H9 (cell line): ENCODE results near the gene FLNC. TPM values are rescaled to one million over a fixed set of nuclear protein-coding genes. Genes with fewer than 3 reads are reported as not detected.

Source experiments
- DNase-seq: peaks from one replicate; pipeline ENCODE4 v3.0.0-alpha.2; 2017
- H2AFZ ChIP-seq: one replicate; pipeline ENCODE4 v1.6.1; 2013; ENCODE audit warnings: mild to moderate bottlenecking, low read length, control low read depth, moderate library complexity
- H2AK5ac ChIP-seq: 2 replicates; pipeline ENCODE4 v1.6.1; 2013; ENCODE audit warnings: low read length, control low read depth, mixed read lengths; ENCODE audit not compliant: insufficient read length
- H2BK120ac ChIP-seq: one replicate; pipeline ENCODE4 v1.6.1; 2013; ENCODE audit warnings: low read depth, mild to moderate bottlenecking, low read length, control low read depth, inconsistent platforms; ENCODE audit not compliant: poor library complexity, severe bottlenecking
- H2BK12ac ChIP-seq: 2 replicates; pipeline ENCODE4 v1.6.1; 2013; ENCODE audit warnings: low read length, control low read depth, mixed read lengths, low read depth; ENCODE audit not compliant: insufficient read length
- H2BK15ac ChIP-seq: 2 replicates; pipeline ENCODE4 v1.6.1; 2013; ENCODE audit warnings: low read depth, low read length, control low read depth
- H2BK20ac ChIP-seq: one replicate; pipeline ENCODE4 v1.6.1; 2013; ENCODE audit warnings: low read depth, mild to moderate bottlenecking, low read length, control low read depth, inconsistent platforms; ENCODE audit not compliant: poor library complexity, severe bottlenecking
- H2BK5ac ChIP-seq: 2 replicates; pipeline ENCODE4 v1.6.1; 2013; ENCODE audit warnings: low read length, control low read depth, mixed read lengths; ENCODE audit not compliant: insufficient read length
- H3K14ac ChIP-seq: 2 replicates; pipeline ENCODE4 v1.6.1; 2013; ENCODE audit warnings: low read length, control low read depth; ENCODE audit not compliant: insufficient read depth
- H3K18ac ChIP-seq: 2 replicates; pipeline ENCODE4 v1.6.1; 2013; ENCODE audit warnings: low read depth, mild to moderate bottlenecking, mixed read lengths, low read length, control low read depth; ENCODE audit not compliant: insufficient read length
- H3K23ac ChIP-seq: 2 replicates; pipeline ENCODE4 v1.6.1; 2013; ENCODE audit warnings: low read length, control low read depth, mixed read lengths, low read depth; ENCODE audit not compliant: insufficient read length
- H3K23me2 ChIP-seq: 2 replicates; pipeline ENCODE4 v1.6.1; 2013; ENCODE audit warnings: low read depth, mild to moderate bottlenecking, mixed read lengths, low read length, control low read depth; ENCODE audit not compliant: insufficient read length, poor library complexity, severe bottlenecking
- H3K27ac ChIP-seq: 2 replicates; pipeline ENCODE4 v1.5.1; 2013; ENCODE audit warnings: low read length, control low read depth, mixed read lengths, low read depth; ENCODE audit not compliant: insufficient read length
- H3K27me3 ChIP-seq: 2 replicates; pipeline ENCODE4 v1.6.1; 2013; ENCODE audit warnings: low read length, control low read depth, inconsistent platforms; ENCODE audit not compliant: insufficient read depth
- H3K4ac ChIP-seq: 2 replicates; pipeline ENCODE4 v1.6.1; 2013; ENCODE audit warnings: low read depth, mild to moderate bottlenecking, control low read depth, inconsistent platforms, low read length, moderate library complexity
- H3K4me1 ChIP-seq: 2 replicates; pipeline ENCODE4 v1.6.1; 2013; ENCODE audit warnings: low read length, control low read depth, inconsistent platforms; ENCODE audit not compliant: insufficient read depth
- H3K4me2 ChIP-seq: 2 replicates; pipeline ENCODE4 v1.6.1; 2013; ENCODE audit warnings: low read length, control low read depth, mixed read lengths; ENCODE audit not compliant: insufficient read length, insufficient read depth
- H3K56ac ChIP-seq: 2 replicates; pipeline ENCODE4 v1.6.1; 2013; ENCODE audit warnings: low read depth, mild to moderate bottlenecking, mixed read lengths, low read length, control low read depth; ENCODE audit not compliant: insufficient read length
- H3K79me1 ChIP-seq: 2 replicates; pipeline ENCODE4 v1.6.1; 2013; ENCODE audit warnings: low read depth, mild to moderate bottlenecking, moderate library complexity, low read length, control low read depth, inconsistent platforms; ENCODE audit not compliant: insufficient read depth, poor library complexity, severe bottlenecking
- H3K79me2 ChIP-seq: 2 replicates; pipeline ENCODE4 v1.6.1; 2013; ENCODE audit warnings: low read length, control low read depth, inconsistent platforms; ENCODE audit not compliant: insufficient read depth
- H3K9ac ChIP-seq: 2 replicates; pipeline ENCODE4 v1.6.1; 2013; ENCODE audit warnings: low read length, control low read depth, mixed read lengths; ENCODE audit not compliant: insufficient read length; ENCODE audit errors: extremely low read depth
- H3K9me3 ChIP-seq: one replicate; pipeline ENCODE4 v1.6.1; 2013; ENCODE audit warnings: low read depth, low read length, inconsistent platforms; ENCODE audit not compliant: control insufficient read depth
- H3T11ph ChIP-seq: one replicate; pipeline ENCODE4 v1.6.1; 2013; ENCODE audit warnings: mild to moderate bottlenecking, low read length, control low read depth, inconsistent platforms
- H4K20me1 ChIP-seq: one replicate; pipeline ENCODE4 v1.6.1; 2013; ENCODE audit not compliant: control insufficient read depth, insufficient read length, insufficient read depth
- H4K5ac ChIP-seq: 2 replicates; pipeline ENCODE4 v1.6.1; 2013; ENCODE audit warnings: low read depth, mild to moderate bottlenecking, mixed read lengths, low read length, control low read depth; ENCODE audit not compliant: insufficient read length
- H4K8ac ChIP-seq: replicated peaks from 2 replicates; pipeline ENCODE4 v1.6.1; 2013; ENCODE audit warnings: low read length, control low read depth, mixed read lengths, low read depth; ENCODE audit not compliant: insufficient read length
- H4K91ac ChIP-seq: 2 replicates; pipeline ENCODE4 v1.6.1; 2013; ENCODE audit warnings: low read depth, mild to moderate bottlenecking, moderate library complexity, mixed read lengths, low read length, control low read depth; ENCODE audit not compliant: insufficient read length
- H3K27ac Mint-ChIP-seq, 3 experiments: 2 replicates in 2 of 3; 3 replicates in 1 of 3; pipeline ENCODE4 v1.8.0; 2020 to 2021; ENCODE audit warnings: mixed read lengths in 3 of 3, mild to moderate bottlenecking in 1 of 3, moderate library complexity in 1 of 3
- H3K27me3 Mint-ChIP-seq: 2 replicates; pipeline ENCODE4 v1.8.0; 2021; ENCODE audit warnings: low read depth, mild to moderate bottlenecking, moderate library complexity, mixed read lengths
- H3K36me3 Mint-ChIP-seq, 3 experiments: 2 replicates in 2 of 3; 3 replicates in 1 of 3; pipeline ENCODE4 v1.8.0; 2020 to 2021; ENCODE audit warnings: low read depth in 3 of 3, mixed read lengths in 3 of 3; ENCODE audit not compliant: insufficient read depth in 1 of 3
- H3K4me1 Mint-ChIP-seq, 2 experiments: 2 replicates each; pipeline ENCODE4 v1.8.0; 2020; ENCODE audit warnings: mixed read lengths in 2 of 2
- H3K4me3 Mint-ChIP-seq, 2 experiments: 2 replicates in 1 of 2; 3 replicates in 1 of 2; pipeline ENCODE4 v1.8.0; 2020 to 2021; ENCODE audit warnings: mild to moderate bottlenecking in 2 of 2, mixed read lengths in 2 of 2, moderate library complexity in 1 of 2
- H3K9me3 Mint-ChIP-seq, 2 experiments: 2 replicates in 1 of 2; 3 replicates in 1 of 2; pipeline ENCODE4 v1.8.0; 2020; ENCODE audit warnings: mild to moderate bottlenecking in 2 of 2, mixed read lengths in 2 of 2, moderate library complexity in 1 of 2
- WGBS: extraction: QIAGEN DNeasy Blood & Tissue Kit; methylation state at CpG from one replicate; pipeline ENCODE4 v1.1.7; 2013; ENCODE audit warnings: missing lambda C conversion rate, low lambda C conversion rate, mixed read lengths; ENCODE audit not compliant: insufficient read length; ENCODE audit errors: extremely low coverage; 5-methylcytosine and 5-hydroxymethylcytosine counted together
- total RNA-seq: library from RNA; stranded (reverse); gene quantifications from 2 replicates; pipeline ENCODE4 v1.2.1, GENCODE V29; 2021
- TF ChIP-seq, protein P1 (sequence below): fragments of 200-600 bp; sonication (generic); conservative IDR thresholded peaks from 3 replicates; pipeline ENCODE4 v1.8.0; 2021; ENCODE audit warnings: antibody characterized with exemption, mild to moderate bottlenecking

FLNC gene
- total RNA-seq, 1 experiment from 2014 or later = 12.2 TPM

GRCh38 chr7:128826512-128826911 is 3.7 kb upstream of the FLNC start:
- no peak overlapping the region for H2AFZ ChIP-seq
- peaks cover 11% of the 10 kb centered on the region for H3K23me2 ChIP-seq
- 0 out of 7 replicates have a peak overlapping the region, but pooled peaks of 1 of the 3 experiments have one; percentile 28 for H3K27ac Mint-ChIP-seq
- no peak overlapping the region for H2BK20ac ChIP-seq
- no peak overlapping the region for H2BK12ac ChIP-seq
- H3K4me1 ChIP-seq = no peaks in the 10 kb centered on the region
- H3K79me1 ChIP-seq = no peaks in the 10 kb centered on the region
- H3K36me3 Mint-ChIP-seq = no peaks in the 10 kb centered on the region
- no peak overlapping the region for H4K8ac ChIP-seq
- H3K4ac ChIP-seq = no peak overlapping the region
- no peaks in the 10 kb centered on the region for H3K9me3 Mint-ChIP-seq
- no peak overlapping the region for H2BK5ac ChIP-seq
- no peak overlapping the region for H3K4me3 Mint-ChIP-seq
- H2BK15ac ChIP-seq = no peak overlapping the region
- H3K9me3 ChIP-seq = no peaks in the 10 kb centered on the region
- no CpG with 5 or more reads among the region's 4 CpGs for WGBS
- H3K4me1 Mint-ChIP-seq = peaks cover 21 to 30% of the 10 kb centered on the region in 2 experiments
- H3K27ac ChIP-seq = no peak overlapping the region
- no peak overlapping the region for H3K4me2 ChIP-seq
- no peak overlapping the region for H3K56ac ChIP-seq
- H3K18ac ChIP-seq = no peak overlapping the region
- DNase-seq = no peak
- no peak overlapping the region for H2BK120ac ChIP-seq
- H2AK5ac ChIP-seq = no peak overlapping the region
- no peak overlapping the region for H3T11ph ChIP-seq
- no peak overlapping the region for H4K5ac ChIP-seq
- H3K23ac ChIP-seq = no peak overlapping the region
- no peaks in the 10 kb centered on the region for H4K20me1 ChIP-seq
- TF ChIP-seq, protein P1, sequence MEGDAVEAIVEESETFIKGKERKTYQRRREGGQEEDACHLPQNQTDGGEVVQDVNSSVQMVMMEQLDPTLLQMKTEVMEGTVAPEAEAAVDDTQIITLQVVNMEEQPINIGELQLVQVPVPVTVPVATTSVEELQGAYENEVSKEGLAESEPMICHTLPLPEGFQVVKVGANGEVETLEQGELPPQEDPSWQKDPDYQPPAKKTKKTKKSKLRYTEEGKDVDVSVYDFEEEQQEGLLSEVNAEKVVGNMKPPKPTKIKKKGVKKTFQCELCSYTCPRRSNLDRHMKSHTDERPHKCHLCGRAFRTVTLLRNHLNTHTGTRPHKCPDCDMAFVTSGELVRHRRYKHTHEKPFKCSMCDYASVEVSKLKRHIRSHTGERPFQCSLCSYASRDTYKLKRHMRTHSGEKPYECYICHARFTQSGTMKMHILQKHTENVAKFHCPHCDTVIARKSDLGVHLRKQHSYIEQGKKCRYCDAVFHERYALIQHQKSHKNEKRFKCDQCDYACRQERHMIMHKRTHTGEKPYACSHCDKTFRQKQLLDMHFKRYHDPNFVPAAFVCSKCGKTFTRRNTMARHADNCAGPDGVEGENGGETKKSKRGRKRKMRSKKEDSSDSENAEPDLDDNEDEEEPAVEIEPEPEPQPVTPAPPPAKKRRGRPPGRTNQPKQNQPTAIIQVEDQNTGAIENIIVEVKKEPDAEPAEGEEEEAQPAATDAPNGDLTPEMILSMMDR = no peak
- peaks cover 11% of the 10 kb centered on the region; the same call in 1 of the 2 replicates for H3K27me3 ChIP-seq
- peaks cover 39% of the 10 kb centered on the region for H3K27me3 Mint-ChIP-seq
- no peak overlapping the region for H3K9ac ChIP-seq
- no peaks in the 10 kb centered on the region for H3K79me2 ChIP-seq
- H4K91ac ChIP-seq = no peak overlapping the region
- H3K14ac ChIP-seq = no peak overlapping the region
